ENCODE results near the gene ZMYND8. TPM values are rescaled to one million over a fixed set of nuclear protein-coding genes. Genes with fewer than 3 reads are reported as not detected.

The ZMYND8 gene
- total RNA-seq, 1 experiment from 2014 or later: 29.0 TPM

DNA sequence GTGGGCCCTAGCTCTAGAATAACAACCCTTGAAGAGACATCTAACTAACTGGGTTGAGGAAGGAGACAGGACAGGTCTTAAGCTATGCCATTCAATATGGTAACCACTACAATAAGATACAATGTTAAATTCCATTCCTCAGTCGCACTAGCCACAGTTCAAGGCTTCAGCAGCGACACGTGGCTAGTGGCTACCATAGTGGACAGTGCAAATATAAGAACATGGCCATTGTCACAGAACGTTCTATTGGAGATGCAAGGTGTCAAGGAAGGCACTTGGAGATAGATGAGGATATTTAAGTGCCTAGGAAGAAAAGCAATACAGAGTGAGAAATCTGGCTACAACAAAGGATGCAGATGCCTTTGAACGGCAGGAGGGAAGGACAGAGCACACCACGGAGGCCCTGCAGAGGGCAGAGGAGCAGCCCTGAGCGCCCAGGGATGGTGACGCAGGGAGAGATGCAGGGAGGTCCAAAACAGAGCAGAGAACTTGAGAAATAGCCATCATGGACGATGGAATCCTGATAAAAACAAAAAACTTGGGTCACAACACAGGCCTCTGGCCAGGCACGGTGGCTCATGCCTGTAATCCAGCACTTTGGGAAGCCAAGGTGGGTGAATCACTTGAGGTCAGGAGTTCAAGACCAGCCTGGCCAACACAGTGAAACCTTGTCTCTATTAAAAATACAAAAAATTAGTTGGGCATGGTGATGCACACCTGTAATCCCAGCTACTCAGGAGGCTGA lies 140.7 kb downstream of the ZMYND8 start:
- no TSS peak for BruUV-seq (replicated peaks)
- 0 out of 2 replicates have a peak, but pooled peaks cover 4% of the 10 kb centered on the region for H3K79me2 ChIP-seq (ENCODE audit: insufficient read depth, low read length)
- TF ChIP-seq, protein P1, sequence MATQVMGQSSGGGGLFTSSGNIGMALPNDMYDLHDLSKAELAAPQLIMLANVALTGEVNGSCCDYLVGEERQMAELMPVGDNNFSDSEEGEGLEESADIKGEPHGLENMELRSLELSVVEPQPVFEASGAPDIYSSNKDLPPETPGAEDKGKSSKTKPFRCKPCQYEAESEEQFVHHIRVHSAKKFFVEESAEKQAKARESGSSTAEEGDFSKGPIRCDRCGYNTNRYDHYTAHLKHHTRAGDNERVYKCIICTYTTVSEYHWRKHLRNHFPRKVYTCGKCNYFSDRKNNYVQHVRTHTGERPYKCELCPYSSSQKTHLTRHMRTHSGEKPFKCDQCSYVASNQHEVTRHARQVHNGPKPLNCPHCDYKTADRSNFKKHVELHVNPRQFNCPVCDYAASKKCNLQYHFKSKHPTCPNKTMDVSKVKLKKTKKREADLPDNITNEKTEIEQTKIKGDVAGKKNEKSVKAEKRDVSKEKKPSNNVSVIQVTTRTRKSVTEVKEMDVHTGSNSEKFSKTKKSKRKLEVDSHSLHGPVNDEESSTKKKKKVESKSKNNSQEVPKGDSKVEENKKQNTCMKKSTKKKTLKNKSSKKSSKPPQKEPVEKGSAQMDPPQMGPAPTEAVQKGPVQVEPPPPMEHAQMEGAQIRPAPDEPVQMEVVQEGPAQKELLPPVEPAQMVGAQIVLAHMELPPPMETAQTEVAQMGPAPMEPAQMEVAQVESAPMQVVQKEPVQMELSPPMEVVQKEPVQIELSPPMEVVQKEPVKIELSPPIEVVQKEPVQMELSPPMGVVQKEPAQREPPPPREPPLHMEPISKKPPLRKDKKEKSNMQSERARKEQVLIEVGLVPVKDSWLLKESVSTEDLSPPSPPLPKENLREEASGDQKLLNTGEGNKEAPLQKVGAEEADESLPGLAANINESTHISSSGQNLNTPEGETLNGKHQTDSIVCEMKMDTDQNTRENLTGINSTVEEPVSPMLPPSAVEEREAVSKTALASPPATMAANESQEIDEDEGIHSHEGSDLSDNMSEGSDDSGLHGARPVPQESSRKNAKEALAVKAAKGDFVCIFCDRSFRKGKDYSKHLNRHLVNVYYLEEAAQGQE (IDR thresholded peaks at IDR 0.05; ENCODE audit: low read depth): no peak
- TF ChIP-seq SIN3A (IDR thresholded peaks at IDR 0.05; ENCODE audit: low read depth) (no peak), CBX3 (IDR thresholded peaks at IDR 0.05; ENCODE audit: low read depth) (no peak), TCF7L2 (IDR thresholded peaks at IDR 0.05; ENCODE audit: borderline replicate concordance, extremely low read depth, insufficient read depth, insufficient read length) (no peak), POLR2A (IDR thresholded peaks at IDR 0.05; ENCODE audit: borderline replicate concordance, extremely low read depth, insufficient read depth, insufficient read length) (no peak), JUND (IDR thresholded peaks at IDR 0.05) (no peak), SP1 (IDR thresholded peaks at IDR 0.05; ENCODE audit: low read depth) (no peak), ZFX (IDR thresholded peaks at IDR 0.05) (no peak), YY1 (IDR thresholded peaks at IDR 0.05; ENCODE audit: extremely low read depth, insufficient replicate concordance, low read depth, low read length) (no peak), POLR2AphosphoS5 (IDR thresholded peaks at IDR 0.05; ENCODE audit: low read depth, low read length) (no peak), EZH2phosphoT487 (IDR thresholded peaks at IDR 0.05; ENCODE audit: borderline replicate concordance) (no peak), ELF1 (IDR thresholded peaks at IDR 0.05; ENCODE audit: borderline replicate concordance, low read depth) (no peak)
- TF ChIP-seq, protein P2, sequence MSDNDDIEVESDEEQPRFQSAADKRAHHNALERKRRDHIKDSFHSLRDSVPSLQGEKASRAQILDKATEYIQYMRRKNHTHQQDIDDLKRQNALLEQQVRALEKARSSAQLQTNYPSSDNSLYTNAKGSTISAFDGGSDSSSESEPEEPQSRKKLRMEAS (IDR thresholded peaks at IDR 0.05): no peak
- TF ChIP-seq, protein P3, sequence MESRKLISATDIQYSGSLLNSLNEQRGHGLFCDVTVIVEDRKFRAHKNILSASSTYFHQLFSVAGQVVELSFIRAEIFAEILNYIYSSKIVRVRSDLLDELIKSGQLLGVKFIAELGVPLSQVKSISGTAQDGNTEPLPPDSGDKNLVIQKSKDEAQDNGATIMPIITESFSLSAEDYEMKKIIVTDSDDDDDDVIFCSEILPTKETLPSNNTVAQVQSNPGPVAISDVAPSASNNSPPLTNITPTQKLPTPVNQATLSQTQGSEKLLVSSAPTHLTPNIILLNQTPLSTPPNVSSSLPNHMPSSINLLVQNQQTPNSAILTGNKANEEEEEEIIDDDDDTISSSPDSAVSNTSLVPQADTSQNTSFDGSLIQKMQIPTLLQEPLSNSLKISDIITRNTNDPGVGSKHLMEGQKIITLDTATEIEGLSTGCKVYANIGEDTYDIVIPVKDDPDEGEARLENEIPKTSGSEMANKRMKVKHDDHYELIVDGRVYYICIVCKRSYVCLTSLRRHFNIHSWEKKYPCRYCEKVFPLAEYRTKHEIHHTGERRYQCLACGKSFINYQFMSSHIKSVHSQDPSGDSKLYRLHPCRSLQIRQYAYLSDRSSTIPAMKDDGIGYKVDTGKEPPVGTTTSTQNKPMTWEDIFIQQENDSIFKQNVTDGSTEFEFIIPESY (IDR thresholded peaks at IDR 0.05; ENCODE audit: extremely low read depth, insufficient replicate concordance, low read length): no peak
- TF ChIP-seq, protein P4, sequence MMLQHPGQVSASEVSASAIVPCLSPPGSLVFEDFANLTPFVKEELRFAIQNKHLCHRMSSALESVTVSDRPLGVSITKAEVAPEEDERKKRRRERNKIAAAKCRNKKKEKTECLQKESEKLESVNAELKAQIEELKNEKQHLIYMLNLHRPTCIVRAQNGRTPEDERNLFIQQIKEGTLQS (IDR thresholded peaks at IDR 0.05): no peak
- DNase-seq (ENCODE audit: low read depth, low spot score) (no peak), ATAC-seq (no peak)
- intact Hi-C loops (cut with micrococcal nuclease): no loop called here
- H3K4me3 ChIP-seq (replicated peaks in 1 of 2; ENCODE audit: low read depth in 1 of 2, low read length in 2 of 2): no peak overlapping the region
- H3K9me2 ChIP-seq (ENCODE audit: insufficient read depth): no peaks in the 10 kb centered on the region
- H3K4me2 ChIP-seq (ENCODE audit: low read length): no peak overlapping the region
- H3K27ac ChIP-seq (ENCODE audit: low read depth, low read length): no peak overlapping the region
- no peaks in the 10 kb centered on the region for H4K20me1 ChIP-seq (ENCODE audit: insufficient read depth)
- no peaks in the 10 kb centered on the region for H3K4me1 ChIP-seq (ENCODE audit: control insufficient read depth in 1 of 2, insufficient read depth in 2 of 2, low read length in 2 of 2)
- ChIA-PET CTCF (interaction anchor here (0.8 kb wide), 1 partner anchor 168 kb away, joined by 3 read pairs; no protein-coding TSS in a partner anchor), POLR2A (no interaction called here), RAD21 (ENCODE audit: low non-redundant PET in 1 of 2, low total read pairs in 2 of 2, uncharacterized antibody in 2 of 2, unreplicated experiment in 2 of 2) (no interaction called here)
- H3K9ac ChIP-seq (ENCODE audit: low read length): no peak overlapping the region
- no peak overlapping the region for H2AFZ ChIP-seq (ENCODE audit: low read depth, low read length, poor library complexity, severe bottlenecking)
- peaks cover 10 to 37% of the 10 kb centered on the region in 2 experiments for H3K36me3 ChIP-seq (ENCODE audit: control insufficient read depth in 1 of 2, insufficient read depth in 2 of 2, low read length in 2 of 2)
- no peaks in the 10 kb centered on the region for H3K9me3 ChIP-seq (ENCODE audit: control insufficient read depth in 1 of 2, insufficient read depth in 1 of 2, low read depth in 1 of 2, low read length in 2 of 2)
- no peaks in the 10 kb centered on the region for H3K27me3 ChIP-seq (ENCODE audit: insufficient read depth, low read length)

Measured in HCT116 (cell line).